Measurements from ENCODE around the gene RUNX3. TPM values are rescaled to one million over a fixed set of nuclear protein-coding genes. Genes with fewer than 3 reads are reported as not detected.

Gene RUNX3
- total RNA-seq, 2 donors from 2014 or later = 5.0 to 8.9 TPM

- no peak for DNase-seq (ENCODE audit: low spot score)
- intact Hi-C loops (cut with DNase I) = loop anchor here in 1 of 2 donors (5.0 to 10.0 kb wide), 2 partner anchors 103 to 160 kb away; no protein-coding TSS in a partner anchor
Measured at GRCh38 chr1:24934310-24935195, 4.5 kb upstream of the RUNX3 start.

DNA sequence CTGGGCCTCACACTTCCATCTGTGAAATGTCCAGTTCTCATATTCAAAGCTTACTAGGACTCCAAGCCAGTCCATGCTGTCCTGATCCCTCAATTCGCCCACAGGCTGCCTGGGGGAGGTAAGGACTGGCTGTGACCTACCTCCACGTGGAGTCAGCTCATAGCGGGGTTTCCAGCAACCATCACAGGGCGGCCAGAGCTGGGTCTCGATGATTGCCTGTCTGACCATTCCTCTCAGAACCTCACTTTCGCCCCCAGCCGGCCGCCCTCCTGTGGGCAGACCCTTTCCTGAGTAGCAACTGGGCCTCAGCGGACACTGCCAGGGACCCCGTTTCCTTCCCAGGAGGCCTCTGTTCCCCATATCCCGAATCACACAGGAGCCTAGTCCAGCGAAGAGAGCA is 3.4 kb upstream of the RUNX3 start:
- intact Hi-C loops (cut with DNase I) = loop anchor here in 1 of 2 donors (5.0 to 10.0 kb wide), 2 partner anchors 104 to 161 kb away; no protein-coding TSS in a partner anchor
- no peak for DNase-seq (ENCODE audit: low spot score)

GRCh38 chr1:24932725-24933294 is 2.7 kb upstream of the RUNX3 start:
- intact Hi-C loops (cut with DNase I) = loop anchor here in 1 of 2 donors (5.0 to 10.0 kb wide), 2 partner anchors 104 to 162 kb away; no protein-coding TSS in a partner anchor
- no peak for DNase-seq (ENCODE audit: low spot score)

DNA sequence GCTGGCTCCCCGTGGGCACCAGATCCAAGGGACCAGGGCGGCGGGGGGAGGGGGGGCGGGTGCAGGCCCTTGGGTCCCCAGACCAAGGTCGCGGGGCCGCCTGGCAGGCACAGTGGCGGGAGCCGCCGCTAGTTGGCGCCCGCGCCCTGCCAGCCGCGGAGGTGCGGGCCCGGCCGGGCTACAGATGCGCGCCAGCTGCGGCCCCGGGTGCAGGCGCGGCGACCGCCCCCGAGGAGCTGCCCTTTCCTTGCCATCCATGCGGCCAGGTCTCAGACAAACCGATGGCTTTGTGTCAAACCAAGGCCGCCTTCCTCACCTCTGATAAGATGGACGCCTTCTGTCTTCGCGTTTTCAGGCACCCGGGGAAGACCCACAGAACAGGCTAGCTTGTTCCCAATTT is 2.2 kb upstream of the RUNX3 start:
- DNase-seq (ENCODE audit: low spot score) = no peak
- intact Hi-C loops (cut with DNase I) = loop anchor here in 1 of 2 donors (5.0 to 10.0 kb wide), 2 partner anchors 105 to 163 kb away; no protein-coding TSS in a partner anchor

- intact Hi-C loops (cut with DNase I) = loop anchor here in 1 of 2 donors (5.0 to 10.0 kb wide), 2 partner anchors 106 to 163 kb away; no protein-coding TSS in a partner anchor
- DNase-seq (ENCODE audit: low spot score) = no peak
Measured at GRCh38 chr1:24931468-24932231, 1.6 kb upstream of the RUNX3 start.

- intact Hi-C loops (cut with DNase I) = loop anchor here in 1 of 2 donors (5.0 to 10.0 kb wide), 2 partner anchors 106 to 164 kb away; no protein-coding TSS in a partner anchor
- no peak for DNase-seq (ENCODE audit: low spot score)
Measured at GRCh38 chr1:24931146-24931467, 1.0 kb upstream of the RUNX3 start.

DNA sequence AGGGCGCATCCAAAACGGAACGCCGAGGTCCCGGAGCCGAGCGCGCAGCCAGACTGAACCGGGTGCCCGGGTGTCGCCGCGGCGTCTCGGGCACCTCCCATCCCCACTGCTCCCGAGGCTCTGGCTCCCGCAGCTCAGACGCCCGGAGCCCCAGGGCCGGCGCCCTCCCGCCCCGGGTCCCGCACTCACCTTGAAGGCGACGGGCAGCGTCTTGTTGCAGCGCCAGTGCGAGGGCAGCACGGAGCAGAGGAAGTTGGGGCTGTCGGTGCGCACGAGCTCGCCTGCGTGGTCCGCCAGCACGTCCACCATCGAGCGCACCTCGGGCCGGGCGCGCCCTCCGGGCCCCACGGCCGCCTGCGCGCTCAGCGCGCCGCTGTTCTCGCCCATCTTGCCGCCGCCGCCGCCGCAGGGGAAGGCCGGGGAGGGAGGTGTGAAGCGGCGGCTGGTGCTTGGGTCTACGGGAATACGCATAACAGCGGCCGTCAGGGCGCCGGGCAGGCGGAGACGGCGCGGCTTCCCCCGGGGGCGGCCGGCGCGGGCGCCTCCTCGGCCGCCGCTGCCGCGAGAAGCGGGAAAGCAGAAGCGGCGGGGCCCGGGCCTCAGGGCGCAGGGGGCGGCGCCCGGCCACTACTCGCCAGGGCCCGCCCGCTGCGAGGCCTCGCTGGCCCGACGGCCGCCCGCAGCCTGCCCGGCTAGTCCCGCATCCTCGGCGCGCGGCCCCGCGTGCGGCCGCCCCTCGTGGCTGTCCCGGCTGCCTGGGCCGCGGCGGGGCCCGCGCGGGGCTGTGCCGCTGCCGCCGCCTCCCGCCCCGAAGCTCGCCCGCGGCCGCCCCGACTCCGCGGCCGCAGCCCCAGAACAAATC is 447 bp downstream of the RUNX3 start:
- no peak for DNase-seq (ENCODE audit: low spot score)
- intact Hi-C loops (cut with DNase I) = loop anchor here in 1 of 2 donors (5.0 to 10.0 kb wide), 2 partner anchors 108 to 165 kb away; no protein-coding TSS in a partner anchor

GRCh38 chr1:24928689-24929397 is 1.2 kb downstream of the RUNX3 start:
- intact Hi-C loops (cut with DNase I) = no loop called here
- no peak for DNase-seq (ENCODE audit: low spot score)

GRCh38 chr1:24927988-24928688 is 1.9 kb downstream of the RUNX3 start:
- DNase-seq (ENCODE audit: low spot score) = no peak
- intact Hi-C loops (cut with DNase I) = no loop called here

- intact Hi-C loops (cut with DNase I) = no loop called here
- no peak for DNase-seq (ENCODE audit: low spot score)
Measured at GRCh38 chr1:24927473-24927872, 2.6 kb downstream of the RUNX3 start.

- no peak for DNase-seq (ENCODE audit: low spot score)
- intact Hi-C loops (cut with DNase I) = no loop called here
Measured at GRCh38 chr1:24926563-24927249, 3.4 kb downstream of the RUNX3 start.

DNA sequence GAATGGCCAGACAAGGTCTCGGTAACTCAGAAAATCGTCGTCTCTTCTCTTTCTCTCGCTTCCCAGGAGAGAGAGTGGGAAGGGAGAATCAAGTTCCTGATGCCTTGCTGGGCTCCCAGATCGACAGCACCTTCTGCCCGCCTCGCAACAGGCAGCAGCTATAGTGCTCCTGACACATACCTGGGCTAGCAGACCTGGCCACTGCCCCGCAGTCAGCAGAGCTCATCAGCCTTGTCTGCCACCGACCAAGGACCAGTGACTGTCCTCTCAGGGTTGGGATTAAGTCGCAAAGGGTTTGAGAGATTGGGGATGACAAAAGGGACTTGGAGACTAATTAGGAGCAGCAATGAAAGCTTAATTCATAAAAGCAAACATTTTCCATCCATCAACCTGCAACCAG is 4.1 kb downstream of the RUNX3 start:
- DNase-seq (ENCODE audit: low spot score) = no peak
- intact Hi-C loops (cut with DNase I) = no loop called here

DNA sequence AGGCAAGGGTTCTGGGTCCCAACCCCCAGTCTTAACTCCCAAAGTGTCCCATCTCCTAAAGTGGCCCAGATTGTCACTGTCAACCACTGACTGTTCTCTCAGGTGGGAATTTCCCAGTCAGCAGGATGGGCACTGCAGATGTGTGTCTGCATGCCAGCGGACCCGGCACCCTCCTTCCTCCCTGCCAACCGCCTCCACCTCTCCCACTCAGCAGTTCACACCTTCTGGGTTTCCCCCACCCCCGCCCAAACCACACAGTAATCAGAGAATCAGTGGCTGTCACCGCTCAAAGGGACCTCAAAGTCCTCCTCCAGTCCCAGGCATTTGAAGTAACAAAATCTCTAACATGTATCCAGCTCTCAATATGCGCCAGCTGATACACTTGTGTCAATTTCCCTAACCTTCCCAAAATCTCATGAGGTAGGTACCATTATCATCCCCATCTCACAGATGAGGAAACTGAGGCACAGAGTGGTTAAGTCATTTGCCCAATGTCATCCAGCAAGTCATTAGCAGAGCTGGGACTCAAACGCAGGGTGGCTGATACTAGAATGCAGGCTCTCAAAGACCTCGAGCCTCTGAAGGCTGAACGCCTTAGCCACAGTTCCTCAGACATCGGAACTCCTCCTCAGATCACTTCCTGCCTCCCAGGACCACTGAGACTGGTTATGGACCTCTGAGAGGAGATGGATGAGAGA is 4.8 kb downstream of the RUNX3 start:
- DNase-seq (ENCODE audit: low spot score) = no peak
- intact Hi-C loops (cut with DNase I) = no loop called here

DNA sequence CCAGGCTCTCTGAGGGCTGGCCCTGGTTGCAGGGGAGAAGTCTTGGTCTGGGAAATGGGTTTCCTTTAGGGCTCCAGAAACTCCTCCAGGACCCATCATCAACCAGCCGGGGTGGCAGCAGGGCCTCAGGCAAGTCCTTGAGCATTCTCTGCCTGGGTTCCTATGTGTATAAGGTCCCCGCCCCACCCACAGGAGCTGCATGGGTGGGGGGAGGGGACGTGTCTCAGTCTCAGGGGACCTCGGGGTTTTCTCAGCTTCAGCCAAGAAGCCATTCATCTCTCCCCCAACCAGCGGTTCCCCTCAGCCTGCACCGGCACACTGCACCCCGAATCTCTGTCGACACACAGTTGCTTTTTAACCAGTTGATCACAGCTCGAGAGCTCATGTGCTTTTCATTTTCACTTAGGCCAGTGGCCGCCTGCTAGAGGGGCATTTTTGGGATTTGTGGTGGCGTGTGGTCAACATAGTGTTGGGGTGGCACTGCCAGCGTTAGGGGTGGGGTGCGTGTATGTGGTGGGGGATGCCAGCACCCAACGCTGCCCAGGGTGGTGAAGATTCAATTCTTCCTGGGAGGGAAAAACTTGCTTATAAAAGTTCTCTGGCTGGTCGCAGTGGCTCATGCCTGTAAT is 6.5 kb downstream of the RUNX3 start:
- intact Hi-C loops (cut with DNase I) = no loop called here
- no peak for DNase-seq (ENCODE audit: low spot score)

GRCh38 chr1:24921938-24922662 is 8.0 kb downstream of the RUNX3 start:
- intact Hi-C loops (cut with DNase I) = no loop called here
- no peak for DNase-seq (ENCODE audit: low spot score)

Measured in posterior vena cava (tissue), 2 donors.